GM18870 (cell line): ENCODE results near the gene GRAMD1B.
A peak's percentile ranks its signal among the peaks of the same experiment; 100 is the strongest.

ENCODE experiments used
- ATAC-seq: cut with Tn5 transposase; IDR thresholded peaks from one replicate; pipeline ENCODE4 v1.9.1; 2021; ENCODE audit warnings: moderate library complexity; ENCODE audit not compliant: unreplicated experiment

GRAMD1B gene

DNA sequence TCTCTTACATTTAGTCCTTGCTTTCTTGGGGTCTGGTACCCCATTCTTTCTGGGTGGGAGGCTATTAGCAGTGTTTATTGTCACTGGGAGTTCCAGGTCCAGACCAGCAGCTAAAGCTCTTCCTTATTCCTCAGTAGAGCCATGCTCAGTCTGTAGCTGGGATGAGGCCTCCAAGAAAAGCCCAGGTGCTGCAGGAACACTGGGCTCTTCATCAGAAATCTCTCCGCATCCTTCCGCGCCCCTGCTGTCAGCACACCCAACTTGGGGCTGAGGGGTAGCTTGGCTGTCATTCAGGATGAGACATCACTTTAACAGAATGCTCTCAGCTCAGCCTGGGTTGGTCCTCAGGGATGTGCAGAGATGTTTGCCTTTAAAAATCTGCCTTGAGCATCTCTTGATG lies 97.5 kb downstream of the GRAMD1B start:
- ATAC-seq, result no peak

DNA sequence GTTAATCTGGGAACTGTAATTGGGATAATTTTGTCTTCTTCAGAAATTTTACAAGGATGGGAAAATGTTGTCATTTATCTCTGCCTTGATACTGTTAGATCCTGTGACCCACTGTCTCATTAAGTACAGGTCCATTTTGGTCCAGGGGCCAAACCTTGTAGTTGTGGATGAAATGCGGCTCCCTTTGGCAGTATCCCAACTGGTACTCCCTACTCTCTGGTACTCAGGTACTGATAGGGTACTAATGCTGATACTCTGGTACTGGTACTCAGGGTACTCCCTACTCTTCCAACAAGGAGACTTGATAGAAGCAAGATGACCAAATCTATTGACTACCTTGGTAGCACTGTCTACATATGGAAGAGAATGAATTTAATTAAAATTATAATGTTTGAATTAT lies 97.9 kb downstream of the GRAMD1B start:
- no peak for ATAC-seq

DNA sequence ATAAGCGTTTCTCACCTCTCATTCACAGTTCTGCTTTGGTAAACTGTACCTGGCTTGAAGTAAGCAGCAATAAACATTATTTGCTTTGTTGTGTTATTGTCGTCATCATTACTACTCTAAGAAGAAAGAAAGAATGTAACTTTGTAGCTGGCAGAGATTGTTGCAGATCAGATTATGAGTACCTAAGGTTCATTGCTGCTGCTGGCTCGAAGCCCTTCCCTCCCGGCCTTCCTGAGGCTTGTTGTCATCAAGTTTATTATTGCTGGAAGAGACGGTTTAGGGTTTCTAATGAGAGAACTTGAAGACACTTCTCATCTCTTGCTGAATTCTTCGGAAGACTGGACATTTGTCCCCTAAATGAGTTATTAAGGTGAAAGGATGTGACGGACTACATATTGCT lies 101.3 kb downstream of the GRAMD1B start:
- no peak for ATAC-seq

DNA sequence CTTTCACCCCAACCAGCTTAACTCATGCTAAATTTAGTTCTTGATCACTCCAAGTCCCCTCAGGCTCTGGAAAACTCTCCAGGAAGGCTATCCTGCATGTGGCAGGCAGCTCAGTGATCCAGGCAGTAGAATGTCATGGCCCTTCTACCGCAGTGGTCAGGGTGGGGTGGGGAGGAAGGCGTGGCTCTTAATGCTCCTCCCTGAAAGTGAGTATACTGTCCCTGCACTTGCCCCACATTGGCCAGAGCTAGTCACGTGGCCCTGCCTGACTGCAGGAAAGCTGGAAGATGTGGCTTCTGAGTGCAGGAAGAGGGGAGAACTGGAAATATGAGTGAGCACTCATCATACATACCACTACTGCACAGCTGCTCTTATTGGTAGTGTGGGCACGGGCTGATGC lies 102.1 kb downstream of the GRAMD1B start:
- no peak for ATAC-seq

DNA sequence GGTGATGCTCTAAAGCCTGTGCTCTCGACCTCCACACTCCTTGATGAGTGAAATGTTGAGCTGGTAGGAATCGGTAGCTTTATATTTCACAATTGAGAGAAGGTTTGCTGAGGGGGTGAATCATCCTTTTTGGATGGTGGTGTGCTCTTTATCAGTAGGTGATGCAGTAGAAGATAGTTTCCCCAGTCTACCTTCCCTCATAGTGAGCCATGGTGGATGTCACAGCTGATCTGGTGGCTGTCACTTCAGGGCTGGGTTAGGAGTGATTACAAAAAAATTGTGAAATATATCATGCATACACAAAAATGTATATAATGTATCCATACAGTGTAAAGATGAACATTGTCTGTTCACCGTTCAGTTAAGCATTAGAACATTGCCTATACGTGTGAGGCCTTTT lies 105.3 kb downstream of the GRAMD1B start:
- ATAC-seq, result no peak

- ATAC-seq, result no peak
Measured at GRCh38 chr11:123536690-123537437, 106.8 kb downstream of the GRAMD1B start.

DNA sequence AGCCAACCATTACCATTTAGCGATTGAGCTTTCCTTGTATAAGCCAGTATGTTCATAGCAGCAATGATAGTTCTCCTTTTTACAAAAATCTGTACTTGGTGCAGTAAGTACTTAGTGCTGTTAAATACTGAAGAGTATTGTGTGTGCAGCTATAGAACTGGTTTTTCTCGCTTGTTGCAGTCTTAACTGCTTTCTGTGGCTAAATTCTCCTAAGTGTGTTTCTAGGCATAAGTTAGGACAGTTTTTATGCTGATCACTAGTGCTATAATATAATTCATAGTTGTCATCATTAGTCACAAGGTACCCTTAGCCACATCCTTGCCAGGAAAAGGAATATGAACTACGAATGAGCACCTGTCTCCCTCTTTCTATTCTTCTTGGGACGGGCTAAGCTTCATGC lies 107.7 kb downstream of the GRAMD1B start:
- ATAC-seq, result no peak

GRCh38 chr11:123543797-123544196 lies 113.7 kb downstream of the GRAMD1B start:
- no peak for ATAC-seq

- ATAC-seq, result no peak
Measured at GRCh38 chr11:123544631-123545375, 114.7 kb downstream of the GRAMD1B start.

DNA sequence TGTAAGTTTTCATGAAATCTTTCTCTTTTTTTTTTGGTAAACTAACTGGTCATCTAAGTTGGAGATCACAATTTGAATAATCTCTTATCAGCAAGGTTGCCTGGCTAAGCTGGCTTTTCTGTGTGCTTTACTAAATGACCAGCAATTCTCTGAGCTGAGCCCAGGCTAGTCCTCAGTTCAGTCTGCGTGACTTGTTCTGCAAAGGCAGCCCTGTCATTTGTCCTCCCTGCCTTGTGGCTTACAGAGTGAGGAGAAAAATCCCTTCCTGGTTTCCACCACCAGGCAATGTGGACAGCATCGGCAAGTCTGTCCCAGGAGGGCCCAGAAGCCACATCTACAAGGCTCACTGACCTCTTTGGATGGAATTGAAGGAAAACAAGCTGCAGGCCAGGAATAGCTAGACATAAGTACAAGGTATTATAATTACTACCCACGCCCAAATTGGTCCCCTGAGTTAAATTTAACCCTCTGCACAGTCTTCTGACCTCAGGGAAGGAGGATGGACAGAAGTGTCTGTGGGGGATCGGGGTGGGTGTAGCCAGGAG lies 115.7 kb downstream of the GRAMD1B start:
- no peak for ATAC-seq

- ATAC-seq, result no peak
Measured at GRCh38 chr11:123546515-123546914, 116.4 kb downstream of the GRAMD1B start.

DNA sequence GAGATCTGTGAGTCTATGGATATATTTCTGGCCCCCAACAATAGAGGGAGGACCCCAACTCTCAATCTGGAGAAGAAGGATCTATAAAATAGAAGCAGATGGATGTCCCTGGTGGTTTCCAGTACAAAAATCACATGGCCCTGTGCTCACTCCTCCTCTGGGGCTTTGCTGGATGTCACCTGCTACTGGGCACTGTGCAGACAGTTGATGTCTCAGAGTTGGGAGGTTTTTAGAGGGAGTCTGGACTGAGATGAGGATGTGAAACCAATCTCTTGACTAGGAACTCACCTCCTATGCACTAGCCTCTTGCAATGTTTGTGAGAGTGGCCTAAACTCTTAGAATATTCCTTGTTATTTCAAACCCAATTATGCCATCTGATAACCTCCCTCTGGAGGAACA lies 117.1 kb downstream of the GRAMD1B start:
- ATAC-seq, result peak; percentile 75

GRCh38 chr11:123548774-123549173 lies 118.7 kb downstream of the GRAMD1B start:
- ATAC-seq, result no peak

DNA sequence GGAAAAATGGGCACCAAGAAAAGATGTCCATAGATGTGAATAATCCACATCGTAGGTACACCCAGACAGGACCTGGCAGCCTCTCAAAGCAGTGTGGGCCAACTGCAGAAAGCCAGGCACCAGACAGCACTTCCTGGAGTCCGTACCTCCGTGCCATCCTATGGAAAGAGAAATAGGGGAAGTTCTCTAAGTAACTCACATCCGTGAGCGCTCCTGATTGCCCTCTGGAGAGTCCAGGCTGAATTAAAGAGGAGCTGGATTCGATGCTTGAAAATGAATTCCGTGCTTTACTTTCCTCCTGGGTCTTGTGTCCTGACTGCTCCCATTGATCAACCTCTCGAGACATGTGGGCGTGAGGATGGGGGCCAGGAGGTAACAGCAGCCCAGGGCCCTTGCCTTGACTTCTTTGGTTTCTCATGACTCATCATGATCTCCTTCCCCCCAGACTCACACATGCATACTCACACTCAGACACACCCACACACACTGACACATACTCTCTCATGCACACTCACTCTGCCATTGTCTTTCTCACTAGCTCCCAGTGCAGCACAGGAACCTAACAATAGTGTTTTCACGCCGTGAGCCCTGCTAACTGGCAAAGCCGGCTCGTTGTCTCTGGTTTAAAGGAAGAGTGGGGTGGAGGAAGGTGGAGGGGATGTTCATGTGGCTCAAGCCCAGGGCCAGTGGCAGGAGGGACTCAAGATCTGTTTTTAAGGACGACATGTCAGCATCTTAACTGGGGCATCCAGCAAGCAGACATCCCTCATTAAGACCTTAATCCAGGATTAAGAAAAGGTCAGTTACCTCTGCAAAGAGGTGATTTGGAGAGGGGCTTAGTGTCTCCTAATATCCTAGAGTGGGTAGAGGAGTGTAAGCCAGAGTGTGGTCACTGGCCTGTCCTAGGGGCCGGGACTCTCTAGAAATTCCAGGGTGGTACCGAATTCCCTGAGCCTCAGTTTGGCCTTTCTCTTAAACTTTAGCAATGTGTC lies 120.2 kb downstream of the GRAMD1B start:
- ATAC-seq, result no peak

- no peak for ATAC-seq
Measured at GRCh38 chr11:123551079-123551478, 121.0 kb downstream of the GRAMD1B start.

GRCh38 chr11:123556633-123557032 lies 126.6 kb downstream of the GRAMD1B start:
- no peak for ATAC-seq

- no peak for ATAC-seq
Measured at GRCh38 chr11:123558536-123559315, 128.7 kb downstream of the GRAMD1B start.

- ATAC-seq, result no peak
Measured at GRCh38 chr11:123559523-123559955, 129.5 kb downstream of the GRAMD1B start.

- ATAC-seq, result no peak
Measured at GRCh38 chr11:123560006-123560405, 129.9 kb downstream of the GRAMD1B start.

DNA sequence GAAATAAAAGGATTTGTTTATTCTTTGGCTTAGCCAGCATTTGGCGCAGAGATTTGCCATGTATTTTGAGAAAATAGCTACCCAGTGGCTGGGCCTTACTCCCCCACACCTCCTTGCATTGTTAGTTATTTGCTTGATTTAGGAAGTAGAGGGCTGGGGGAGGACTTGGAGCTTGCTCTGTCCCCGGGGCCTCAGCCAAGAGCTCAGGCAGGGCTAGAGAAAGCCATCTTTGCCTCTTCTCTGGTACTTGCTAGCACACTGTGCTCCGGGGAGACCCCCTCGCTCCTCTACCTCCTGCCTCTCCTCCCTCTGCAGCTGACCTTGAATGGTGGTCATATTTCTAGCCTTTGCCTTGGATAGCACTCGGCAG lies 131.3 kb downstream of the GRAMD1B start:
- no peak for ATAC-seq
